ENCODE data around the gene TRIM67. TPM values are rescaled to one million over a fixed set of nuclear protein-coding genes. Genes with fewer than 3 reads are reported as not detected.

TRIM67 gene
- total and polyA plus RNA-seq, 2 experiments from 2014 or later = 0.13 TPM; not detected in 1

- WGBS (ENCODE audit: low lambda C conversion rate, missing lambda C conversion rate) = 93% methylated on average over 11 of the region's 11 CpGs
- H3K79me2 ChIP-seq = no peaks in the 10 kb centered on the region
Observed at GRCh38 chr1:231185391-231185790, 23.5 kb downstream of the TRIM67 start.

DNA sequence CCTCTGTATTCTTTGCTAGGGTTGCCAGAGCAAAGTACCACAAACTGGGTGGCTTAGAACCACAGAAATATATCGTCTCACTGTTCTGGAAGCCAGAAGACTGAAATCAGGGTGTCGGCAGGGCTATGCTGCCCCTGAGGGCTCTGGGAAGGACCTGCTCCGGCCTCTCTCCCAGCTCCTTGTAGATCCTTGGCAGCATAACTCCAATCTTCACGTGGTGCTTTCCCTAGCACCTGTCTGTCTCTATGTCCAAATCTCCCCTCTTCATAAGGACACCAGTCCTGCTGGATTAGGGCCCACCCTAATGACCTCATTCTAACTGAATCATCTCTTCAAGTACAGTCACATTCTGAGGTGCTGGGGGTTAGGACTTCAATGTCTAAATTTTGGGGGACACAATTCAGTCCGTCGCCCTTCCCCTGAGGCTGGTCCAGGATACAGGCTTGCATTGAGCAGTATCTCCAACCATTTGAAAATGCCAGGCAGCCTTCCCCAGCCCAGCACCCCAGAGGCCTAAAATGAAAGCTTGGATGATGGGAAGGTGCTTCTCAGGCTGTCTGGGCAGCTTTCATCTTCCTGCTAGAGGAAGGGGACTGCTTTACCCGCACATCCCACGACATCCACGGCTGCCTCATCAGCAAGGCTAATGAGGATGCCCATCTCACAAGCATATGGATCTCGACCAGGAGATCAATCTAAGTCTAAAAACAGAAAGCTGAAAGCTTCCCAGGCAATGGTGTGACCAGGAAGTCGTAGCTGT, 24.7 kb downstream of the TRIM67 start:
- no peak overlapping the region for H3K4me2 ChIP-seq
- no peaks in the 10 kb centered on the region for H3K9me2 ChIP-seq (replicated peaks; ENCODE audit: insufficient read depth)
- 80% methylated on average over 11 of the region's 11 CpGs for WGBS (ENCODE audit: low lambda C conversion rate, missing lambda C conversion rate)
- no peaks in the 10 kb centered on the region for H3K9me3 ChIP-seq (ENCODE audit: low read depth)
- H2AFZ ChIP-seq = no peak overlapping the region
- no peak overlapping the region for H3K27ac ChIP-seq
- no peaks in the 10 kb centered on the region for H3K4me1 ChIP-seq (ENCODE audit: insufficient read depth)
- H4K20me1 ChIP-seq (ENCODE audit: insufficient read depth, poor library complexity, severe bottlenecking) = no peaks in the 10 kb centered on the region
- H3K79me2 ChIP-seq = no peaks in the 10 kb centered on the region
- no peaks in the 10 kb centered on the region for H3K36me3 ChIP-seq (replicated peaks; ENCODE audit: insufficient read depth, low read depth)
- peaks cover 29% of the 10 kb centered on the region for H3K27me3 ChIP-seq
- no peak overlapping the region for H3K4me3 ChIP-seq
- TF ChIP-seq EZH2 (IDR thresholded peaks at IDR 0.05; ENCODE audit: borderline replicate concordance) = no peak
- no peak for TF ChIP-seq EZH2phosphoT487 (IDR thresholded peaks at IDR 0.05; ENCODE audit: low read depth, severe bottlenecking, unreplicated experiment)
- TF ChIP-seq, protein P1, sequence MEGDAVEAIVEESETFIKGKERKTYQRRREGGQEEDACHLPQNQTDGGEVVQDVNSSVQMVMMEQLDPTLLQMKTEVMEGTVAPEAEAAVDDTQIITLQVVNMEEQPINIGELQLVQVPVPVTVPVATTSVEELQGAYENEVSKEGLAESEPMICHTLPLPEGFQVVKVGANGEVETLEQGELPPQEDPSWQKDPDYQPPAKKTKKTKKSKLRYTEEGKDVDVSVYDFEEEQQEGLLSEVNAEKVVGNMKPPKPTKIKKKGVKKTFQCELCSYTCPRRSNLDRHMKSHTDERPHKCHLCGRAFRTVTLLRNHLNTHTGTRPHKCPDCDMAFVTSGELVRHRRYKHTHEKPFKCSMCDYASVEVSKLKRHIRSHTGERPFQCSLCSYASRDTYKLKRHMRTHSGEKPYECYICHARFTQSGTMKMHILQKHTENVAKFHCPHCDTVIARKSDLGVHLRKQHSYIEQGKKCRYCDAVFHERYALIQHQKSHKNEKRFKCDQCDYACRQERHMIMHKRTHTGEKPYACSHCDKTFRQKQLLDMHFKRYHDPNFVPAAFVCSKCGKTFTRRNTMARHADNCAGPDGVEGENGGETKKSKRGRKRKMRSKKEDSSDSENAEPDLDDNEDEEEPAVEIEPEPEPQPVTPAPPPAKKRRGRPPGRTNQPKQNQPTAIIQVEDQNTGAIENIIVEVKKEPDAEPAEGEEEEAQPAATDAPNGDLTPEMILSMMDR (IDR thresholded peaks at IDR 0.05; ENCODE audit: poor library complexity) = no peak
- DNase-seq (ENCODE audit: low spot score) = no peak

More at GRCh38 chr1:231185391-231185790, 23.5 kb downstream of the TRIM67 start:
- no peaks in the 10 kb centered on the region for H3K36me3 ChIP-seq (replicated peaks; ENCODE audit: insufficient read depth, low read depth)
- no peaks in the 10 kb centered on the region for H3K9me3 ChIP-seq (ENCODE audit: low read depth)
- TF ChIP-seq EZH2 (IDR thresholded peaks at IDR 0.05; ENCODE audit: borderline replicate concordance) (no peak), EZH2phosphoT487 (IDR thresholded peaks at IDR 0.05; ENCODE audit: low read depth, severe bottlenecking, unreplicated experiment) (no peak)
- TF ChIP-seq, protein P1 (IDR thresholded peaks at IDR 0.05; ENCODE audit: poor library complexity) = no peak
- peaks cover 29% of the 10 kb centered on the region for H3K27me3 ChIP-seq
- no peaks in the 10 kb centered on the region for H3K4me1 ChIP-seq (ENCODE audit: insufficient read depth)
- no peak for DNase-seq (ENCODE audit: low spot score)
- no peak overlapping the region for H2AFZ ChIP-seq
- H4K20me1 ChIP-seq (ENCODE audit: insufficient read depth, poor library complexity, severe bottlenecking) = no peaks in the 10 kb centered on the region
- H3K9me2 ChIP-seq (replicated peaks; ENCODE audit: insufficient read depth) = no peaks in the 10 kb centered on the region
- H3K27ac ChIP-seq = no peak overlapping the region
- no peak overlapping the region for H3K4me2 ChIP-seq
- no peak overlapping the region for H3K4me3 ChIP-seq

GRCh38 chr1:231187571-231187970, 25.7 kb downstream of the TRIM67 start:
- TF ChIP-seq, protein P1 (IDR thresholded peaks at IDR 0.05; ENCODE audit: poor library complexity) = no peak
- no peak overlapping the region for H3K4me3 ChIP-seq
- no peak for DNase-seq (ENCODE audit: low spot score)
- no peaks in the 10 kb centered on the region for H3K4me1 ChIP-seq (ENCODE audit: insufficient read depth)
- H3K27me3 ChIP-seq = peaks cover 29% of the 10 kb centered on the region
- no peaks in the 10 kb centered on the region for H3K79me2 ChIP-seq
- H3K9me2 ChIP-seq (replicated peaks; ENCODE audit: insufficient read depth) = no peaks in the 10 kb centered on the region
- H2AFZ ChIP-seq = no peak overlapping the region
- 48% methylated on average over 10 of the region's 10 CpGs for WGBS (ENCODE audit: low lambda C conversion rate, missing lambda C conversion rate)
- H3K36me3 ChIP-seq (replicated peaks; ENCODE audit: insufficient read depth, low read depth) = no peaks in the 10 kb centered on the region
- H3K27ac ChIP-seq = no peak overlapping the region
- H3K9me3 ChIP-seq (ENCODE audit: low read depth) = no peaks in the 10 kb centered on the region
- H4K20me1 ChIP-seq (ENCODE audit: insufficient read depth, poor library complexity, severe bottlenecking) = no peaks in the 10 kb centered on the region
- no peak overlapping the region for H3K4me2 ChIP-seq

All from hepatocyte (in vitro differentiated cells).